Measurements from ENCODE around the gene MGMT.

- TF ChIP-seq POLR2A (IDR thresholded peaks at IDR 0.05), result no peak
- no peak for TF ChIP-seq CTCF (IDR thresholded peaks at IDR 0.05)
These were observed 292.9 kb downstream of the MGMT start for GRCh38 chr10:129760003-129760315.
